Ovary (tissue), 9 donors: ENCODE results near the gene INTS15. TPM values are rescaled to one million over a fixed set of nuclear protein-coding genes. Genes with fewer than 3 reads are reported as not detected.

ENCODE experiments used
- DNase-seq, 5 donors: peaks; one replicate each; pipeline ENCODE4 v3.0.0-alpha.2; 2019 to 2020
- H3K27ac ChIP-seq, 2 donors: fragments of 200-600 bp; one replicate each; pipeline versions ENCODE4 v1.5.1 to v1.8.0; 2019 to 2022
- H3K27me3 ChIP-seq: fragments of 200-600 bp; one replicate; pipeline ENCODE4 v1.8.0; 2022
- H3K36me3 ChIP-seq: fragments of 200-600 bp; sonication (generic); one replicate; pipeline ENCODE4 v1.5.1; 2019
- H3K4me1 ChIP-seq: one replicate; pipeline ENCODE4 v1.8.1; 2013; ENCODE audit warnings: mild to moderate bottlenecking, moderate library complexity; ENCODE audit not compliant: insufficient read depth
- H3K4me3 ChIP-seq: fragments of 200-600 bp; sonication (generic); one replicate; pipeline ENCODE4 v1.5.1; 2017
- H3K9me3 ChIP-seq, 2 donors: fragments of 200-600 bp in 1 of 2; sonication (generic) in 1 of 2; one replicate each; pipeline versions ENCODE4 v1.5.1 to v1.8.1; 2013 to 2019; ENCODE audit warnings: mild to moderate bottlenecking in 1 of 2, moderate library complexity in 1 of 2
- CTCF ChIP-seq, 3 donors: fragments of 450-650 bp in 2 of 3; fragments of 200-600 bp in 1 of 3; IDR thresholded peaks; one replicate each; pipeline versions ENCODE4 v1.5.1 to v1.8.0; 2016 to 2022; ENCODE audit warnings: antibody characterized with exemption in 3 of 3, mild to moderate bottlenecking in 1 of 3
- EP300 ChIP-seq: sonication (generic); formaldehyde crosslinking; IDR thresholded peaks from one replicate; pipeline ENCODE4 v1.6.1; 2017; ENCODE audit warnings: antibody characterized with exemption
- POLR2A ChIP-seq: fragments of 450-650 bp; IDR thresholded peaks from one replicate; pipeline ENCODE4 v1.6.1; 2017; ENCODE audit warnings: antibody characterized with exemption, mild to moderate bottlenecking, moderate library complexity
- WGBS, 3 donors: extraction: QIAGEN DNeasy Blood & Tissue Kit in 1 of 3; methylation state at CpG; one replicate each; pipeline versions ENCODE4 v1.1.5 to v1.1.7; 2013 to 2017; 5-methylcytosine and 5-hydroxymethylcytosine counted together
- intact Hi-C, 4 donors: fragments of 100-400 bp; cut with DNase I; formaldehyde crosslinking; loops; one replicate each; pipeline versions ENCODE4 v1.11.0 to v1.15.1; 2022 to 2023
- polyA plus RNA-seq, 2 donors: library from polyadenylated mRNA; stranded (reverse); fragments of 200-250 nt in 1 of 2; fragments of 350-450 nt in 1 of 2; fragmentation: Illumina TruSeq in 1 of 2; extraction: RNeasy Lipid Tissue Mini Kit (QIAGEN cat#74804) in 1 of 2; gene quantifications; one replicate each; pipeline ENCODE4 v1.2.3, GENCODE V29; 2013 to 2014
- total RNA-seq, 7 donors: library from RNA; depleted of rRNA in 2 of 7; stranded (reverse); fragments of >200 nt in 2 of 7; fragmentation: NEBNext Ultra II Directional in 3 of 7; extraction: Animal tissue kit (Norgen Biotek cat#: 25700) in 3 of 7; gene quantifications; one replicate each; pipeline versions ENCODE4 v1.1.0 to v1.2.4, GENCODE V29; 2016 to 2023
- donor health status: DM: no; HTN: no; CAD: no; lungs with moderate emphysema.
- donor health status: DM: no; HTN: no; CAD: no.
- donor health status: Bipolar disorder and iron deficiency.
- donor health status: DM: yes; HTN: yes; CAD: no.
- donor health status: DM: no; HTN: no; CAD: no.
- donor health status: DM: yes; HTN: yes; CAD: no.

The INTS15 gene
- total and polyA plus RNA-seq, 9 donors = 20.3 to 35.0 (median 30.2) TPM

DNA sequence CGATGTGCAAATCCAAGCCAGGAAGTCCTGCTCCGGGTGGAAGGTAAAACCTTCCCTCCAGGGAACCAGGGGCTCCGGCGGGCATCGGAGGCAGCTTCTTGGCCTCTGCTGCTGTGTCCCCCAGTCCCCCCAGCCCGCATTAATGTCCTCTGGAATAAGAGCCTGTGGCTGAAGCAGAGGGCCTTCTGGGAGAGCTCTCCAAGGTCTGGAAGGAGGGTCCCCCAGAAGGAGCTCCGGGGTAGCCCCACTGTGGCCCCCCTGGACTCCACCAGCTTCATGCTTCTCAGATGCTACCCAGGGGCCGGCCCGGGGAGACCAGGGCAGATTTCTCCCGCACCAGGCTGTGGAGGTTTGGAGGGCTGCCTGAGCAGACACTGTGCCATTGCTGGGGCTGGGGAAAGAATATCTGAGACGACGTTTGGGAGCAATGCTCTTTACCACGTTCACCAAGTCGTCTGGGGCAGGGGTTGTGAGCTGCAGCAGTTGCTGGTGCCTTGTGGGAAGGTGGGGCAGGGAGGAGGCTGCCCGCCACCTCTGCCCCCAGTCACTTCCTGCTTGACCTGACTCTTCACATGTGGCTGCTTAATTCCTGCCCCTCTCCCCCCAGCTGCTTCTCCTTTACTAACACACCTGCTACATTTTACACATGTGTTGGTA lies 33.9 kb downstream of the INTS15 start:
- Histone ChIP-seq H3K27ac (no peak overlapping the region), H3K9me3 (no peaks in the 10 kb centered on the region), H3K36me3 (no peaks in the 10 kb centered on the region), H3K27me3 (no peaks in the 10 kb centered on the region), H3K4me1 (no peaks in the 10 kb centered on the region), H3K4me3 (no peak overlapping the region)
- DNase-seq = no peak
- WGBS, 3 donors = 73 to 79% (median 76%) methylated on average over 14 to 15 of the region's 15 CpGs
- intact Hi-C loops = no loop called here
- TF ChIP-seq EP300 = no peak
- TF ChIP-seq POLR2A = no peak
- TF ChIP-seq CTCF (IDR thresholded peaks at IDR 0.05) = no peak

DNA sequence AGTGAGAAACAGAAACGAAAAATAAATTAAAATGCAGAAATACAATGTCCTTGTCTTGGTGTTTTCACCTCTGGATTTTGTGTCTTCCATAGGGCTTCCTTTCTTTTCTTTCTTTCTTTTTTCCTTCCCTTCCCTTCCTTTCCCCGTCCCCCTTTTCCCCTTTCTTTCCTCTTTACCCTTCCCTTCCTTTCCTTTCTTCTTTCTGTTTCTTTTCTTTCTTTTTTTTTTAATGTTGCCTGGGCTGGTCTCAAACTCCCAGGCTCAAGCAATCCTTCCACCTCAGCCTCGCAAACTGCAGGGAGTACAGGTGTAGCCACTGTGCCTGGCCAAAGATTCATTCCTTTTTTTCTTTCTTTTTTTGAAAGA lies 34.4 kb downstream of the INTS15 start:
- 71 to 81% (median 78%) methylated on average over 3 of the region's 3 CpGs for WGBS, 3 donors
- no peak overlapping the region for H3K4me3 ChIP-seq
- H3K36me3 ChIP-seq = no peaks in the 10 kb centered on the region
- no peak for DNase-seq
- H3K27me3 ChIP-seq = no peaks in the 10 kb centered on the region
- intact Hi-C loops = no loop called here
- TF ChIP-seq POLR2A = no peak
- TF ChIP-seq CTCF (IDR thresholded peaks at IDR 0.05) = no peak
- no peak for TF ChIP-seq EP300
- H3K4me1 ChIP-seq = no peaks in the 10 kb centered on the region
- H3K9me3 ChIP-seq = no peaks in the 10 kb centered on the region
- H3K27ac ChIP-seq = no peak overlapping the region

- 72 to 81% (median 79%) methylated on average over 6 of the region's 6 CpGs for WGBS, 3 donors
- no peaks in the 10 kb centered on the region for H3K9me3 ChIP-seq
- intact Hi-C loops = no loop called here
- no peak for TF ChIP-seq CTCF (IDR thresholded peaks at IDR 0.05)
- no peak for TF ChIP-seq EP300
- TF ChIP-seq POLR2A = no peak
- H3K27ac ChIP-seq = no peak overlapping the region
- no peaks in the 10 kb centered on the region for H3K27me3 ChIP-seq
- H3K4me1 ChIP-seq = no peaks in the 10 kb centered on the region
- H3K36me3 ChIP-seq = no peaks in the 10 kb centered on the region
- no peak for DNase-seq
- no peak overlapping the region for H3K4me3 ChIP-seq
Measured at GRCh38 chr7:6628045-6628444, 38.2 kb downstream of the INTS15 start.

GRCh38 chr7:6630007-6630849 lies 40.4 kb downstream of the INTS15 start:
- DNase-seq = no peak
- Histone ChIP-seq H3K4me3 (no peak overlapping the region), H3K36me3 (no peaks in the 10 kb centered on the region), H3K4me1 (no peaks in the 10 kb centered on the region), H3K27me3 (no peaks in the 10 kb centered on the region), H3K9me3 (no peaks in the 10 kb centered on the region), H3K27ac (no peak overlapping the region)
- WGBS, 3 donors = 29 to 42% (median 32%) methylated on average over 11 of the region's 11 CpGs
- no peak for TF ChIP-seq CTCF (IDR thresholded peaks at IDR 0.05)
- TF ChIP-seq EP300 = no peak
- no peak for TF ChIP-seq POLR2A
- intact Hi-C loops = no loop called here
